H1 (cell line): ENCODE data around the gene U2SURP. TPM values are rescaled to one million over a fixed set of nuclear protein-coding genes. Genes with fewer than 3 reads are reported as not detected.

Experiments
- CTCF ChIA-PET: fragments of 300-600 bp; sonication (Branson Sonifier 250); formaldehyde crosslinking; loops from one replicate; lab custom pipeline; 2021; ENCODE audit not compliant: partially characterized antibody; lab: Charles Lee
- POLR2A ChIA-PET: fragments of 300-600 bp; sonication (Branson Sonifier 250); formaldehyde crosslinking; loops from one replicate; lab custom pipeline; 2021; ENCODE audit warnings: inconsistent platforms; ENCODE audit not compliant: partially characterized antibody; lab: Charles Lee
- DNase-seq, 2 experiments: peaks; one replicate each; pipeline versions ENCODE4 v3.0.0 to v3.0.0-alpha.2; 2010 to 2022; ENCODE audit warnings: low spot score in 2 of 2, low read depth in 1 of 2, mixed read lengths in 1 of 2
- FAIRE-seq: peaks from 2 replicates; lab custom pipeline; 2011; peaks lifted over from hg19 to GRCh38; lab: Jason Lieb, UNC
- H2AFZ ChIP-seq: 2 replicates; pipeline ENCODE4 v1.8.1; 2012; ENCODE audit warnings: low read length, inconsistent platforms
- H2AK5ac ChIP-seq: 2 replicates; pipeline ENCODE4 v1.6.1; 2013; ENCODE audit warnings: low read depth, low read length
- H2BK120ac ChIP-seq: replicated peaks from 2 replicates; pipeline ENCODE3; 2013; ENCODE audit warnings: low read depth, low read length, inconsistent platforms
- H2BK12ac ChIP-seq: 2 replicates; pipeline ENCODE4 v1.6.1; 2013; ENCODE audit warnings: low read depth, low read length
- H2BK15ac ChIP-seq: 2 replicates; pipeline ENCODE4 v1.6.1; 2013; ENCODE audit warnings: low read length
- H2BK20ac ChIP-seq: 2 replicates; pipeline ENCODE4 v1.6.1; 2013; ENCODE audit warnings: low read length
- H2BK5ac ChIP-seq: 2 replicates; pipeline ENCODE4 v1.6.1; 2013; ENCODE audit warnings: low read depth, low read length
- H3K14ac ChIP-seq: 2 replicates; pipeline ENCODE4 v1.6.1; 2013; ENCODE audit warnings: inconsistent platforms; ENCODE audit not compliant: insufficient read length
- H3K18ac ChIP-seq: 2 replicates; pipeline ENCODE4 v1.6.1; 2013; ENCODE audit warnings: low read length; ENCODE audit errors: extremely low read depth
- H3K23ac ChIP-seq: 2 replicates; pipeline ENCODE4 v1.6.1; 2013; ENCODE audit warnings: inconsistent platforms; ENCODE audit not compliant: insufficient read length
- H3K23me2 ChIP-seq: 2 replicates; pipeline ENCODE4 v1.6.1; 2013; ENCODE audit warnings: low read depth, low read length
- H3K27ac ChIP-seq: 2 replicates; pipeline ENCODE4 v1.6.1; 2011; ENCODE audit warnings: low read depth, low read length, inconsistent platforms
- H3K27me3 ChIP-seq, 4 experiments: replicated peaks in 1 of 4; 1 replicate in 1 of 4; 2 replicates in 3 of 4; pipeline versions ENCODE4 v1.6.1 to v1.8.1; 2011 to 2013; ENCODE audit warnings: low read length in 3 of 4, mild to moderate bottlenecking in 3 of 4, inconsistent platforms in 2 of 4, mixed read lengths in 2 of 4, moderate library complexity in 1 of 4; ENCODE audit not compliant: control insufficient read depth in 3 of 4, insufficient read depth in 3 of 4; ENCODE audit errors: extremely low read depth in 1 of 4
- H3K36me3 ChIP-seq, 4 experiments: 2 replicates each; pipeline versions ENCODE4 v1.6.1 to v1.8.1; 2011 to 2013; ENCODE audit warnings: mild to moderate bottlenecking in 4 of 4, low read length in 3 of 4, moderate library complexity in 2 of 4, control low read depth in 1 of 4, inconsistent platforms in 1 of 4; ENCODE audit not compliant: insufficient read depth in 4 of 4, control insufficient read depth in 2 of 4
- H3K4ac ChIP-seq: replicated peaks from 2 replicates; pipeline ENCODE3; 2013; ENCODE audit warnings: low read length, low read depth, mixed read lengths, inconsistent platforms; ENCODE audit not compliant: insufficient read length
- H3K4me1 ChIP-seq, 4 experiments: replicated peaks in 1 of 4; 1 replicate in 1 of 4; 2 replicates in 3 of 4; pipeline versions ENCODE4 v1.6.1 to v1.8.1; 2011 to 2013; ENCODE audit warnings: low read length in 3 of 4, inconsistent platforms in 2 of 4, mixed read lengths in 1 of 4; ENCODE audit not compliant: insufficient read depth in 4 of 4, control insufficient read depth in 3 of 4
- H3K4me2 ChIP-seq, 2 experiments: 2 replicates each; pipeline versions ENCODE4 v1.6.1 to v1.8.1; 2011 to 2013; ENCODE audit warnings: low read depth in 2 of 2, low read length in 2 of 2, control low read depth in 1 of 2, inconsistent platforms in 1 of 2, mild to moderate bottlenecking in 1 of 2; ENCODE audit not compliant: insufficient read depth in 1 of 2
- H3K4me3 ChIP-seq, 4 experiments: fragments of 200-600, 300-600 bp in 1 of 4; sonication (generic), shearing (Covaris generic), sonication (Bioruptor Twin) in 1 of 4; 2 replicates each; pipeline versions ENCODE4 v1.5.1 to v1.8.1; 2011 to 2016; ENCODE audit warnings: low read length in 4 of 4, low read depth in 3 of 4, control low read depth in 2 of 4, inconsistent platforms in 2 of 4, mild to moderate bottlenecking in 2 of 4, mixed read lengths in 1 of 4, moderate library complexity in 1 of 4; ENCODE audit not compliant: insufficient read depth in 2 of 4; ENCODE audit errors: extremely low read depth in 1 of 4
- H3K56ac ChIP-seq: replicated peaks from 2 replicates; pipeline ENCODE3; 2013; ENCODE audit warnings: low read depth, mild to moderate bottlenecking, mixed read lengths, low read length, inconsistent platforms; ENCODE audit not compliant: insufficient read length
- H3K79me1 ChIP-seq: 2 replicates; pipeline ENCODE4 v1.6.1; 2013; ENCODE audit warnings: low read depth, low read length, control low read depth
- H3K79me2 ChIP-seq, 2 experiments: 2 replicates each; pipeline versions ENCODE4 v1.6.1 to v1.8.1; 2012 to 2013; ENCODE audit warnings: low read length in 2 of 2, mild to moderate bottlenecking in 2 of 2, inconsistent platforms in 1 of 2; ENCODE audit not compliant: insufficient read depth in 2 of 2, control insufficient read depth in 1 of 2
- H3K9ac ChIP-seq, 4 experiments: replicated peaks in 1 of 4; 1 replicate in 1 of 4; 2 replicates in 3 of 4; pipeline versions ENCODE4 v1.6.1 to v1.8.1; 2011 to 2013; ENCODE audit warnings: low read depth in 3 of 4, low read length in 3 of 4, control low read depth in 2 of 4, mild to moderate bottlenecking in 2 of 4, moderate library complexity in 2 of 4, inconsistent platforms in 1 of 4; ENCODE audit errors: extremely low read depth in 1 of 4
- H3K9me3 ChIP-seq, 2 experiments: 2 replicates each; pipeline versions ENCODE4 v1.6.1 to v1.8.1; 2012 to 2013; ENCODE audit warnings: mild to moderate bottlenecking in 2 of 2, moderate library complexity in 2 of 2, control low read depth in 1 of 2, inconsistent platforms in 1 of 2, low read depth in 1 of 2, low read length in 1 of 2, mixed read lengths in 1 of 2; ENCODE audit not compliant: insufficient read depth in 2 of 2
- H4K20me1 ChIP-seq, 2 experiments: replicated peaks in 1 of 2; 2 replicates each; pipeline versions ENCODE3 to v1.8.1; 2011 to 2013; ENCODE audit warnings: inconsistent platforms in 2 of 2, low read length in 2 of 2, mild to moderate bottlenecking in 1 of 2; ENCODE audit not compliant: insufficient read depth in 2 of 2, control insufficient read depth in 1 of 2
- H4K5ac ChIP-seq: 2 replicates; pipeline ENCODE4 v1.6.1; 2013; ENCODE audit warnings: low read length, low read depth, mixed read lengths, inconsistent platforms; ENCODE audit not compliant: insufficient read length
- H4K8ac ChIP-seq: 2 replicates; pipeline ENCODE4 v1.8.0; 2013; ENCODE audit warnings: mild to moderate bottlenecking, moderate library complexity, low read length, inconsistent platforms; ENCODE audit not compliant: insufficient read depth; ENCODE audit errors: extremely low read depth
- H4K91ac ChIP-seq: replicated peaks from 2 replicates; pipeline ENCODE3; 2013; ENCODE audit warnings: low read length, mixed read lengths, inconsistent platforms; ENCODE audit not compliant: insufficient read length
- E2F6 ChIP-seq: IDR thresholded peaks from 2 replicates; pipeline ENCODE4 v1.6.1; 2012; ENCODE audit warnings: inconsistent platforms
- POLR2A ChIP-seq, 2 experiments: IDR thresholded peaks; 1 replicate in 1 of 2; 2 replicates in 1 of 2; pipeline ENCODE4 v1.6.1; 2011; ENCODE audit warnings: low read depth in 2 of 2, low read length in 2 of 2, mild to moderate bottlenecking in 2 of 2; ENCODE audit errors: control extremely low read depth in 1 of 2
- TAF7 ChIP-seq: optimal IDR thresholded peaks from 2 replicates; pipeline ENCODE3; 2011; ENCODE audit warnings: low read depth, mild to moderate bottlenecking, inconsistent platforms, low read length, moderate library complexity, borderline replicate concordance
- WGBS, 2 experiments: shearing (Covaris generic) in 1 of 2; methylation state at CpG; one replicate each; pipeline versions ENCODE4 v1.1.6 to v1.1.7; 2013 to 2015; ENCODE audit warnings: low lambda C conversion rate in 2 of 2, mixed read lengths in 2 of 2, inconsistent platforms in 1 of 2, low coverage in 1 of 2, missing lambda C conversion rate in 1 of 2; ENCODE audit not compliant: insufficient replicate concordance in 2 of 2, insufficient coverage in 1 of 2, insufficient read length in 1 of 2; ENCODE audit errors: extremely low coverage in 1 of 2, missing lambda C conversion rate in 1 of 2; 5-methylcytosine and 5-hydroxymethylcytosine counted together
- polyA plus RNA-seq, 7 experiments: library from polyadenylated mRNA; depleted of rRNA in 3 of 7; stranded (reverse) in 5 of 7; unstranded in 2 of 7; fragments of >200 nt in 5 of 7; fragments of 200-250 nt in 2 of 7; gene quantifications; 1 replicate in 5 of 7; 2 replicates in 1 of 7; 4 replicates in 1 of 7; pipeline versions ENCODE4 v1.2.1 to v1.2.3, GENCODE V29; 2011 to 2013; ENCODE audit warnings: missing spikeins in 2 of 7, mixed read lengths in 2 of 7
- total RNA-seq: library from RNA; stranded (reverse); fragmentation: NEBNext Ultra II Directional; extraction: Animal tissue kit (Norgen Biotek cat#: 25700); gene quantifications from 2 replicates; pipeline ENCODE4 v1.2.1, GENCODE V29; 2021

U2SURP gene
- total and polyA plus RNA-seq, 2 of the 8 experiments (the other 6 are each of a cell fraction or from before 2014, with no cell fraction given): 22.2 to 167 TPM

DNA sequence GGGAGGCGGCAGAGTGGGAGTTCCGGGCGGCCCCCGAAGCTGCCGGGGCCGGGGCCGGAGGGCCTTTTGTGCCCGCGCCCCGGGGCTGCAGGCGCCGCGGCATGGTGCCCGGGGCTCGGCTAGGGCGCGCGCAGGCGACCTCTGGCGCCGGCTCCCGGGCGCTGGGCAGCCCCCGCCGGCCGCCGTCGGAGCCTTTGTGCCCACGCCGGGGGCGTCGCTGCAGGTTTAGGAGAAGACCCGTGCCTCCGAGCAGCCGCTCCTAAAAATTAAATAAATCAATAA is 38.2 kb upstream of the U2SURP start:
- Histone ChIP-seq H3K27me3 (peaks cover 5 to 29% (median 23%) of the 10 kb centered on the region in 4 experiments), H3K14ac (no peak overlapping the region), H3K79me1 (no peaks in the 10 kb centered on the region), H3K23me2 (peaks cover 10% of the 10 kb centered on the region), H3K27ac (no peak overlapping the region), H2AK5ac (no peak overlapping the region), H3K4me2 (peak overlapping the region; percentile 89 to 95), H3K23ac (no peak overlapping the region), H3K9me3 (peaks cover 0 to 7% of the 10 kb centered on the region in 2 experiments; a peak in 1 of 4 replicates), H4K8ac (peak overlapping the region; percentile 63; the same call in 1 of the 2 replicates), H3K79me2 (no peaks in the 10 kb centered on the region), H2AFZ (peak overlapping the region; percentile 90; the same call in 1 of the 2 replicates), H2BK12ac (no peak overlapping the region), H2BK5ac (peak overlapping the region; percentile 10; the same call in 1 of the 2 replicates), H3K4ac (no peak overlapping the region), H3K36me3 (no peaks in the 10 kb centered on the region), H2BK20ac (no peak overlapping the region), H4K91ac (peak overlapping the region; percentile 88), H2BK120ac (no peak overlapping the region), H3K4me1 (peaks cover 0 to 10% (median 6%) of the 10 kb centered on the region in 4 experiments; a peak in 5 of 7 replicates), H2BK15ac (no peak overlapping the region), H3K4me3 (peak overlapping the region; percentile 75 to 92 (median 84)), H4K5ac (no peak overlapping the region), H3K9ac (no peak overlapping the region), H4K20me1 (no peaks in the 10 kb centered on the region), H3K56ac (no peak overlapping the region), H3K18ac (peak overlapping the region; percentile 86; the same call in 1 of the 2 replicates)
- FAIRE-seq (no peak), DNase-seq (no peak)
- ChIA-PET POLR2A (interaction anchor here (1.2 to 4.2 kb wide), 4 partner anchors 11 to 74 kb away, joined by 4 to 25 read pairs (median 10); partner anchors contain the start of genes PCOLCE2 and U2SURP), CTCF (interaction anchor here (1.1 to 2.9 kb wide), 6 partner anchors 12 to 24 kb away, joined by 3 to 12 read pairs (median 8); no protein-coding TSS in a partner anchor)
- 2% methylated on average over 30 of the region's 35 CpGs; no CpG with 5 or more reads in 1 of the 2 experiments for WGBS, 2 experiments
- TF ChIP-seq POLR2A (IDR thresholded peaks at IDR 0.05; ENCODE audit: control extremely low read depth in 1 of 2, low read depth in 2 of 2, low read length in 2 of 2) (peak in 1 of 2 experiments; percentile 31; a peak in 1 of 3 replicates), E2F6 (no peak), TAF7 (no peak)
